Fibroblast of mammary gland (primary cell): ENCODE results near the gene MARCHF3.
A peak's percentile ranks its signal among the peaks of the same experiment; 100 is the strongest.

Experiments used
- DNase-seq: peaks from one replicate; pipeline ENCODE4 v3.0.0-alpha.2; 2010; ENCODE audit warnings: low read depth
- H3K4me3 ChIP-seq: 2 replicates; pipeline ENCODE4 v1.5.1; 2011; ENCODE audit warnings: low read depth, mild to moderate bottlenecking, low read length, moderate library complexity; ENCODE audit not compliant: control insufficient read depth
- TF ChIP-seq, protein P1 (sequence below): conservative IDR thresholded peaks from 2 replicates; pipeline ENCODE4 v1.5.1; 2011; ENCODE audit warnings: low read depth, low read length, inconsistent platforms; ENCODE audit not compliant: control insufficient read depth, insufficient read depth

The MARCHF3 gene

DNA sequence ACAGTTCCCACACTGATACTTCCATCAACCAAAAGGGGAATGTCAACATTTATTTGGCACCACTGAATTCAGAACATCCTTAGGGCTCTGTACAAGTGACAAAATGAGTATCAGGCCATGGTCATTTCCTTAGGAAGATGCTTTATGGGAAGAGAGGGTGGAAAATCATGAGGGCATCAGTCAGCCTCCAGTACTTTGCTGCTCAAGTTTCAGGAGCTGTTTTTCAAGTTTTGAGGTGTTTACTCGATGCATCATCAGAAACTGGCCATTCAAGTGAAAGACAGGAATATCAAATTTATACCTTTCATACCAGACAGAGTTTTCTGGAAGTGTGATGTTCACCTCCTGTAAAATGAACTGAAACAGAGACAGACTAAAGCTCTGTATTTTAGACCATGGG, 21.2 kb upstream of the MARCHF3 start:
- no peak for DNase-seq
- no peak overlapping the region for H3K4me3 ChIP-seq

DNA sequence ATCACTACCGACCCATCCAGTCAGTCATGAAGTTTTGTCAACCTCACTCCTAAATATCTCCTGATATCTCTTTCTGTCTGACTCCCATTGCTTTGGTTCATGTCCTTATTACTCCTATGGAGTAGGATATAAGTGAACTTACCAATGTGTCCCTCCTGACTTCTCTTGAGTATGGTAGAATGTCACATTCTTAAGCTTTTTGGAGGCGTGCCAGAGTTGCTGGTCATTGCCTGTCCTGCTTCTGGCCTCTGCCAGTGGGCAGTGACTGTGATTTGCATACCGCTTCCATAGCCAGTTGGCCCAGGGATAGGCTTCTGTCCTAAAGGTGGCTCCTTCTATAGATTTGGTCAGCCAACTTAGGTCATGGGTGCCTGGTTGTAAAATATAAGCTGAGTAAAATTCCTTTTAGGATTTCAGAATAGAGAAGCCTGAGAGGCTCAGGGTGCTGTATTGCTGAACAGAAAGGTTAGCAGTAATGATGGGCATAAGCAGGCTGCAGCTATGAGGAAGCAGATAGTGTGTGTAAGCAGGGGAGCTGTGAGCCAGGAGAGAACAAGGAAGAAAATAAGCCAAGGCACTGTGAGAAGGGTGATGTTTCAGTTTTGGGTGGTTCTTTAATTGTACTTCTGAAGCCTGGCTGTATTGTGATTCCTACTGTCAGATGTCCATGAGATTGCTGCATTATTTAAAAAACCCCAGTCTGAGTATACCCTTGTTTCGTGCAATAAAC, 16.1 kb upstream of the MARCHF3 start:
- DNase-seq: no peak
- H3K4me3 ChIP-seq: no peak overlapping the region
- TF ChIP-seq, protein P1, sequence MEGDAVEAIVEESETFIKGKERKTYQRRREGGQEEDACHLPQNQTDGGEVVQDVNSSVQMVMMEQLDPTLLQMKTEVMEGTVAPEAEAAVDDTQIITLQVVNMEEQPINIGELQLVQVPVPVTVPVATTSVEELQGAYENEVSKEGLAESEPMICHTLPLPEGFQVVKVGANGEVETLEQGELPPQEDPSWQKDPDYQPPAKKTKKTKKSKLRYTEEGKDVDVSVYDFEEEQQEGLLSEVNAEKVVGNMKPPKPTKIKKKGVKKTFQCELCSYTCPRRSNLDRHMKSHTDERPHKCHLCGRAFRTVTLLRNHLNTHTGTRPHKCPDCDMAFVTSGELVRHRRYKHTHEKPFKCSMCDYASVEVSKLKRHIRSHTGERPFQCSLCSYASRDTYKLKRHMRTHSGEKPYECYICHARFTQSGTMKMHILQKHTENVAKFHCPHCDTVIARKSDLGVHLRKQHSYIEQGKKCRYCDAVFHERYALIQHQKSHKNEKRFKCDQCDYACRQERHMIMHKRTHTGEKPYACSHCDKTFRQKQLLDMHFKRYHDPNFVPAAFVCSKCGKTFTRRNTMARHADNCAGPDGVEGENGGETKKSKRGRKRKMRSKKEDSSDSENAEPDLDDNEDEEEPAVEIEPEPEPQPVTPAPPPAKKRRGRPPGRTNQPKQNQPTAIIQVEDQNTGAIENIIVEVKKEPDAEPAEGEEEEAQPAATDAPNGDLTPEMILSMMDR: no peak

More for the DNA sequence above, 21.2 kb upstream of the MARCHF3 start:
- TF ChIP-seq, protein P1: no peak

DNA sequence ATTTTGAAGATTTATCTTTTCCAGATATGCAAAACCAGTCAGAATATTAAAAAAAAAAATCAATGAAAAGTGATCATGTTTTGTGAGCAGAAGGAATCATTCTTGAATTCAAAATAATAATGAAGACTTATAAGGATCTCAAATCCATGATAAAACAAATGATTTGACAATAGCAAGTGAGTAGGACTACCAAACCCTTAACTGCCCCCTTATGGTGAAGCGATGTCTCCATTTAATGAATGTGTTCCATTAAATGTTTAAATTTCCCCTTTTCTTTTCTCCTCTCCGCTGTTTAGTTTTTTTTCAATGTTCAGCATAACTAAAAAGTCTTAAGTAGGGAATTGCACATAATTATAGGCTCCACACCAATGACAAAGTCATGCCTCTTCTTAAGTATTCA, 12.2 kb upstream of the MARCHF3 start:
- peak; percentile 61 for DNase-seq
- TF ChIP-seq, protein P1: peak; percentile 54
- no peak overlapping the region for H3K4me3 ChIP-seq

DNA sequence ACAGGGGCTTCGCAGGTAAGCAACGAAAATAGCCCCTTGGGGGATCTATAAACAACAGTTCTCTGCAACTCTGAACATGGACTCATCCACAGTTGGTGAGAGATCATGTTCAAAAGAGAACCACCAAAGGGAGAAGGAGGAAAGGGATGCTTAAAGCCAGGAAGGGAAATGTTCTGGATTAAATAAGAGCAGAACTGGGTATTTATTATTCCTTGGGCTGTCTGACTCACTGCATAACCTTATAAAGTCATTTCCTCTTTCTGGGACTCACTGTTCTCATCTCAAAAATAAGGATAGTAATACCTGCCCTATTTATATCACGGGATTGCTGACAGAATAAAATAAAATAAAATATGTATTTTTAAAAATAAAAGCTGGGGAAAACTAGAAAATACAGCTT, 11.2 kb upstream of the MARCHF3 start:
- TF ChIP-seq, protein P1: no peak
- no peak overlapping the region for H3K4me3 ChIP-seq
- DNase-seq: peak; percentile 63

DNA sequence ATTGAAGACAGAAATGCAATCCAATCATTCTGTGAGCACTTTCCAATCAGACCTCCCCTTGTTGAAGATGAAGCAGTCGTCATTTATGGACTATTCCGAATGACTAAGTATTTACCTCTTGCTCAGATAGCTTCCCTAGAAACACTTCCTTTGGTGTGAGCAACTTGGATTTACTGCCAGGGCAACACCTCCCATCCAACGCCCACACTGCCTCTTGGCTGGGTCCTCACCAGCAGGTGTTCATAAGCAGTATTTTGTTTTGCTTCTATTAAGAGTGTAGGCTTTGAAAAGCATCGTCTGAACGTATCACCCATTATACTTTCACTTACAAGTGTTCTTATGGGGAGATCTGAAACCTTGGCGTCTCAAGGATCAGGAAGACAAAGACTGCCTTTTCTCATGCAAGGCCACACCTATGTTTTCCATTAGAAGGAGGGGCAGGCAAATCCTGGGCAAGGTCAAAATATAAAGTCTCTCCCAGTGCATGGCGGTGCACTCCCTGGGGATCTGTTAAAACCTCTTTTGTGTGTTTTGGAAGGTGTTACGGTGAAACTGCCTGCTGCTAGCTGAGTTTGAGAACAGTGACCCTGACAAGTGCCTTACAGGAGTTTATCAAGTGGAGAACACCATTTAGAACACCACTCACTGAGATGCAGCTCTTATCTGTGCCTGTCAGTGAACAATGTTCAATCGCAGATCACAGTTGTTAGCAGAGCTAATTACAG, 10.6 kb upstream of the MARCHF3 start:
- TF ChIP-seq, protein P1: no peak
- DNase-seq: peak; percentile 66
- no peak overlapping the region for H3K4me3 ChIP-seq

DNA sequence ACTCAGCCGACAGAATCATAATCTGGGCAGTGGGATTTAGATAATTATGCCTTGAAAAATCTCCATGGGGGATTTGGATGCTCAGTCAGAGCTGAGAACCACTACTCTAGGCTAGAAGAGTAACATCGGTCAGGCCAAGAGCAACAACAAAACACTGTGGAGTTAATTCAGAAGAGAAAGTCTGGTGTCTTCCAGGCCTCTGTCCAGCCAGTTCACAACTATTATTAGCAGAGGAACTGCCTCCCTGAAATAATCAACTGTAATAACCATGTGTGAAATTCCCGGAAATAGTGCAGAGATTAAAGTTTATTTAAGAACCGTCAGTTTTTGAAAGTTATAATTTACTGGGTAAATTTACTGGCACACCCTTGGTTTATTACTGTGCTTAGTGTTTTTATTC, 8.2 kb upstream of the MARCHF3 start:
- DNase-seq: no peak
- no peak overlapping the region for H3K4me3 ChIP-seq
- TF ChIP-seq, protein P1: no peak
